CD4-positive, alpha-beta memory T cell (primary cell): Measurements from ENCODE around the gene ELAVL4. TPM values are rescaled to one million over a fixed set of nuclear protein-coding genes. Genes with fewer than 3 reads are reported as not detected.

Experiments used
- CTCF ChIA-PET: fragments of 350-600 bp; sonication (Branson Sonifier 250); formaldehyde crosslinking; loops from one replicate; lab custom pipeline; 2021; ENCODE audit warnings: inconsistent platforms; ENCODE audit not compliant: partially characterized antibody; lab: Charles Lee
- POLR2A ChIA-PET: fragments of 350-600 bp; sonication (Branson Sonifier 250); formaldehyde crosslinking; loops from one replicate; lab custom pipeline; 2021; ENCODE audit not compliant: partially characterized antibody; lab: Charles Lee
- DNase-seq, 5 donors: peaks; one replicate each; pipeline versions ENCODE4 v3.0.0 to v3.0.0-alpha.2; 2020 to 2022; ENCODE audit warnings: mixed read lengths in 1 of 5
- H3K27ac ChIP-seq: one replicate; pipeline ENCODE4 v1.7.0; 2013; ENCODE audit warnings: low read depth, low read length
- H3K27me3 ChIP-seq: 2 replicates; pipeline ENCODE4 v1.7.0; 2013; ENCODE audit warnings: mild to moderate bottlenecking, low read length, moderate library complexity; ENCODE audit not compliant: insufficient read depth
- H3K36me3 ChIP-seq: 2 replicates; pipeline ENCODE4 v1.7.0; 2013; ENCODE audit warnings: mild to moderate bottlenecking, low read length, moderate library complexity; ENCODE audit not compliant: insufficient read depth
- H3K4me1 ChIP-seq: 2 replicates; pipeline ENCODE4 v1.7.0; 2013; ENCODE audit warnings: mild to moderate bottlenecking, low read length, moderate library complexity; ENCODE audit not compliant: insufficient read depth
- H3K4me3 ChIP-seq, 2 donors: one replicate each; pipeline ENCODE4 v1.7.0; 2013; ENCODE audit warnings: low read length in 2 of 2, mild to moderate bottlenecking in 1 of 2
- H3K9me3 ChIP-seq, 2 donors: one replicate each; pipeline ENCODE4 v1.7.0; 2013; ENCODE audit warnings: low read length in 2 of 2, control low read depth in 1 of 2; ENCODE audit not compliant: control insufficient read depth in 1 of 2
- H3K27ac Mint-ChIP-seq, 7 donors: one replicate each; pipeline ENCODE4 v1.8.0; 2020 to 2021; ENCODE audit warnings: mixed read lengths in 7 of 7, mild to moderate bottlenecking in 6 of 7, inconsistent platforms in 3 of 7, moderate library complexity in 3 of 7
- H3K27me3 Mint-ChIP-seq, 2 donors: one replicate each; pipeline ENCODE4 v1.8.0; 2020 to 2021; ENCODE audit warnings: mixed read lengths in 2 of 2
- H3K36me3 Mint-ChIP-seq, 2 donors: one replicate each; pipeline ENCODE4 v1.8.0; 2020 to 2021; ENCODE audit warnings: mixed read lengths in 2 of 2, inconsistent platforms in 1 of 2, mild to moderate bottlenecking in 1 of 2
- H3K4me1 Mint-ChIP-seq, 4 donors: one replicate each; pipeline ENCODE4 v1.8.0; 2020 to 2021; ENCODE audit warnings: mixed read lengths in 4 of 4, mild to moderate bottlenecking in 1 of 4
- H3K4me3 Mint-ChIP-seq, 8 donors: one replicate each; pipeline ENCODE4 v1.8.0; 2020 to 2021; ENCODE audit warnings: mixed read lengths in 8 of 8, mild to moderate bottlenecking in 7 of 8, moderate library complexity in 6 of 8, inconsistent platforms in 3 of 8
- H3K9me3 Mint-ChIP-seq, 8 donors: one replicate each; pipeline ENCODE4 v1.8.0; 2020 to 2021; ENCODE audit warnings: mixed read lengths in 8 of 8, mild to moderate bottlenecking in 5 of 8, inconsistent platforms in 3 of 8, moderate library complexity in 1 of 8
- intact Hi-C: fragments of 100-400 bp; cut with micrococcal nuclease; formaldehyde crosslinking; loops from one replicate; pipeline ENCODE4 v1.15.1; 2023
- polyA plus RNA-seq, 2 donors: library from polyadenylated mRNA; unstranded; fragments of 300-500 nt; fragmentation: Illumina TruSeq; gene quantifications; one replicate each; pipeline ENCODE4 v1.2.3, GENCODE V29; 2021
- total RNA-seq, 2 experiments: library from RNA; stranded (reverse); gene quantifications; one replicate each; pipeline ENCODE4 v1.2.3, GENCODE V29; 2021

ELAVL4 gene
- total and polyA plus RNA-seq, 4 experiments from 2014 or later: not detected

DNA sequence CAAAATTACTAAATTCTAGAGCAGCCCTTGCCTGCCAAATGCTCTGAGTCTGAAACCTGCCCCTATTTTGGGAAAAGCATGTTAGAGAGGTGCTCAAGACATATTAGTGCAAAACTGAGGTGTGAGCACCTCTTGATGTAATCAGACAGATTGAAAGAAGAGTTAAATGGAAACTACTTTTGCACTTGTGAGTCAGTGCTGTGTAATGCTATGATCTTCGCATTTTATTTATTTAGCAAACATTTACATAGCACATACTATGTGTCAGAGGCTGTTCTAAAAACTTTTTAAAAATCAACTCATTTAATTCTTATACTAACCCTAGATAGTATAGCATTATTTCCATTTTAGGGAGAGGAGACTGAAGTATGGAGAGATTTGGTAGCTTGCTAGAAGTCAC is 138.1 kb downstream of the ELAVL4 start:
- no peak overlapping the region for H3K27ac ChIP-seq
- no peaks in the 10 kb centered on the region for H3K9me3 ChIP-seq
- Mint-ChIP-seq H3K4me3 (no peak overlapping the region), H3K9me3 (peaks cover 0 to 5% (median 3%) of the 10 kb centered on the region in 8 donors), H3K36me3 (no peaks in the 10 kb centered on the region), H3K27ac (no peak overlapping the region), H3K27me3 (peaks cover 12 to 16% of the 10 kb centered on the region in 2 donors), H3K4me1 (no peaks in the 10 kb centered on the region)
- H3K36me3 ChIP-seq: no peaks in the 10 kb centered on the region
- POLR2A ChIA-PET: no interaction called here
- intact Hi-C loops: no loop called here
- no peak overlapping the region for H3K4me3 ChIP-seq
- no peak for DNase-seq
- H3K4me1 ChIP-seq: no peaks in the 10 kb centered on the region
- CTCF ChIA-PET: no interaction called here
- no peaks in the 10 kb centered on the region for H3K27me3 ChIP-seq

DNA sequence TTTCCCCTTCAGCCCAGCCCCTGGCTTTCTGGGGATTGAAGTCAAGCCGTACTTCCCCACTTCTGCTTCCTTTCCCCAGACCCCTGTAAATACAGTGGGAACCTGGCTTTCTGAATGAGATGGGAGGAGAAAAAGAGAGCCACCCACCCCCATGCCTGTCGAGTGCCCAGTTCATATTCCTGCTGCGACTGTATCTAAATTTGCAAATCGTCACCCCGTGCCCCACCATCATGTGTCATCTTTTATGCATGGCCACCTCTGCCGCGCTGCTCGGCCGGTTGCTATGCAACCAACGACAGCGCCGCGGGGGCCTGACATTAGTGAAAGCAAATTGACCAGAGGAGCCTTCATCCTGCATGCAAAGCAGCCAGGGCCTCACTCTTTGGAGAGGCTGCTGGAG is 143.0 kb downstream of the ELAVL4 start:
- Histone ChIP-seq H3K9me3 (no peaks in the 10 kb centered on the region), H3K27ac (no peak overlapping the region), H3K36me3 (no peaks in the 10 kb centered on the region), H3K27me3 (no peaks in the 10 kb centered on the region), H3K4me1 (no peaks in the 10 kb centered on the region), H3K4me3 (no peak overlapping the region)
- Mint-ChIP-seq H3K36me3 (no peaks in the 10 kb centered on the region), H3K4me3 (no peak overlapping the region), H3K4me1 (no peaks in the 10 kb centered on the region), H3K27ac (no peak overlapping the region), H3K27me3 (peaks cover 10 to 16% of the 10 kb centered on the region in 2 donors), H3K9me3 (peaks cover 0 to 3% (median 0%) of the 10 kb centered on the region in 8 donors)
- ChIA-PET CTCF (no interaction called here), POLR2A (no interaction called here)
- no peak for DNase-seq
- intact Hi-C loops: no loop called here

DNA sequence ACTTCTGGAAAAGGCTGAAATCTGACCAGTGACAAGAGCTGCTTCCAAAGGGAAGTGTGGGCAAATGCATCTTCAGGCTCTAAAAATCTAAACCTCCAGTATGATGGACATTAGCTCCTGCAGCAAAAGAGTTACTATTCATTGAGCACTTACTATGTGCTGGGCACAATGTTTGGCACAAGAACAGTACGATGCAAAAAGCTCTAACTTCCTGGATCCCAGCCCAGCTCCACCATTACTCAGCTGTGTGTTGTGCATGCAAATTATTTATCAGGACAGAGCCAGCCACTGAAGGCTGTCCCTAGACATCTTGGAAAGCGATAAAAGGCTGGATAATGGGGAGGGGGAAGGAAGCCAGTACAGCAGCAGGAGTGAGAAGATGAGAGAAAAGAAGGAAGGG is 143.5 kb downstream of the ELAVL4 start:
- no peaks in the 10 kb centered on the region for H3K36me3 Mint-ChIP-seq
- intact Hi-C loops: no loop called here
- no peak overlapping the region for H3K4me3 Mint-ChIP-seq
- H3K27ac Mint-ChIP-seq: no peak overlapping the region
- CTCF ChIA-PET: no interaction called here
- Histone ChIP-seq H3K36me3 (no peaks in the 10 kb centered on the region), H3K4me3 (no peak overlapping the region), H3K9me3 (no peaks in the 10 kb centered on the region), H3K27ac (no peak overlapping the region), H3K27me3 (no peaks in the 10 kb centered on the region), H3K4me1 (no peaks in the 10 kb centered on the region)
- no peak for DNase-seq
- H3K27me3 Mint-ChIP-seq: peaks cover 10 to 16% of the 10 kb centered on the region in 2 donors
- H3K4me1 Mint-ChIP-seq: no peaks in the 10 kb centered on the region
- peaks cover 0 to 3% (median 0%) of the 10 kb centered on the region in 8 donors for H3K9me3 Mint-ChIP-seq
- POLR2A ChIA-PET: no interaction called here

Other genes starting within 250 kb of the ELAVL4 start
- gene AGBL4, start 85.0 kb upstream of the ELAVL4 start, total RNA-seq: not detected
- not detected for gene AGBL4, start 85.0 kb upstream of the ELAVL4 start, polyA plus RNA-seq